Keratinocyte (primary cell): Measurements from ENCODE around the gene SSMEM1. TPM values are rescaled to one million over a fixed set of nuclear protein-coding genes. Genes with fewer than 3 reads are reported as not detected.

Experiments used
- DNase-seq: peaks from one replicate; pipeline ENCODE4 v3.0.0-alpha.2; 2011; ENCODE audit warnings: low read depth, missing footprints, low spot score
- FAIRE-seq: peaks from 2 replicates; lab custom pipeline; 2011; peaks lifted over from hg19 to GRCh38; lab: Jason Lieb, UNC
- H2AFZ ChIP-seq: 2 replicates; pipeline ENCODE4 v1.6.0; 2012; ENCODE audit warnings: low read length, control low read depth, inconsistent platforms; ENCODE audit not compliant: control insufficient read depth
- H3K27ac ChIP-seq: 2 replicates; pipeline ENCODE4 v1.5.1; 2011; ENCODE audit warnings: low read length; ENCODE audit not compliant: control insufficient read depth, insufficient read depth
- H3K27me3 ChIP-seq: 3 replicates; pipeline ENCODE4 v1.6.0; 2011; ENCODE audit warnings: low read length; ENCODE audit not compliant: control insufficient read depth, insufficient read depth; ENCODE audit errors: extremely low read depth
- H3K36me3 ChIP-seq, 2 experiments: 2 replicates in 1 of 2; 3 replicates in 1 of 2; pipeline ENCODE4 v1.5.1; 2011; ENCODE audit warnings: low read length in 2 of 2, mild to moderate bottlenecking in 1 of 2; ENCODE audit not compliant: control insufficient read depth in 2 of 2, insufficient read depth in 2 of 2; ENCODE audit errors: extremely low read depth in 1 of 2
- H3K4me1 ChIP-seq: 3 replicates; pipeline ENCODE4 v1.5.1; 2011; ENCODE audit warnings: low read length; ENCODE audit not compliant: control insufficient read depth, insufficient read depth; ENCODE audit errors: extremely low read depth
- H3K4me2 ChIP-seq: 3 replicates; pipeline ENCODE4 v1.6.0; 2011; ENCODE audit warnings: low read depth, low read length; ENCODE audit not compliant: control insufficient read depth, insufficient read depth; ENCODE audit errors: extremely low read depth
- H3K4me3 ChIP-seq, 3 experiments: fragments of 200-600 bp in 1 of 3; sonication (generic) in 1 of 3; 2 replicates in 2 of 3; 3 replicates in 1 of 3; pipeline ENCODE4 v1.5.1; 2011 to 2016; ENCODE audit warnings: low read length in 3 of 3, mild to moderate bottlenecking in 3 of 3, control low read depth in 2 of 3, inconsistent platforms in 1 of 3, low read depth in 1 of 3, mixed read lengths in 1 of 3, mixed run types in 1 of 3, moderate library complexity in 1 of 3; ENCODE audit not compliant: control insufficient read depth in 2 of 3, insufficient read depth in 2 of 3; ENCODE audit errors: extremely low read depth in 1 of 3
- H3K79me2 ChIP-seq: 2 replicates; pipeline ENCODE4 v1.6.0; 2012; ENCODE audit warnings: low read length; ENCODE audit not compliant: control insufficient read depth, insufficient read depth
- H3K9ac ChIP-seq: 3 replicates; pipeline ENCODE4 v1.6.0; 2011; ENCODE audit warnings: low read length; ENCODE audit not compliant: control insufficient read depth, insufficient read depth; ENCODE audit errors: extremely low read depth
- H3K9me1 ChIP-seq: 3 replicates; pipeline ENCODE4 v1.6.0; 2011; ENCODE audit warnings: low read length; ENCODE audit not compliant: control insufficient read depth, insufficient read depth; ENCODE audit errors: extremely low read depth
- H3K9me3 ChIP-seq: 2 replicates; pipeline ENCODE4 v1.5.1; 2012; ENCODE audit warnings: low read depth, low read length; ENCODE audit not compliant: control insufficient read depth
- H4K20me1 ChIP-seq: 3 replicates; pipeline ENCODE4 v1.6.0; 2011; ENCODE audit warnings: low read length; ENCODE audit not compliant: control insufficient read depth, insufficient read depth; ENCODE audit errors: extremely low read depth
- EZH2 ChIP-seq: IDR thresholded peaks from one replicate; pipeline ENCODE4 v1.6.1; 2012; ENCODE audit warnings: inconsistent platforms, mild to moderate bottlenecking, low read length, moderate library complexity
- dilution Hi-C: fragments of 300-500 bp; cut with MboI; formaldehyde crosslinking; loops from one replicate; pipeline ENCODE4 v1.7.0; 2020; ENCODE audit warnings: low sequenced_read_pairs; ENCODE audit not compliant: extremely low pct_ligation_motif_present
- polyA plus RNA-seq, 5 experiments: library from polyadenylated mRNA; depleted of rRNA in 3 of 5; stranded (reverse) in 3 of 5; stranded (forward) in 1 of 5; unstranded in 1 of 5; fragments of >200 nt; gene quantifications; 1 replicate in 1 of 5; 2 replicates in 3 of 5; 3 replicates in 1 of 5; pipeline versions ENCODE4 v1.2.1 to v1.2.3, GENCODE V29; 2011 to 2012; ENCODE audit warnings: missing spikeins in 2 of 5, low read depth in 1 of 5, low replicate concordance in 1 of 5
- TF ChIP-seq, protein P1 (sequence below), 3 experiments: IDR thresholded peaks in 1 of 3; conservative IDR thresholded peaks in 1 of 3; optimal IDR thresholded peaks in 1 of 3; 2 replicates in 2 of 3; 3 replicates in 1 of 3; pipeline versions ENCODE3 to v1.5.1; 2011; ENCODE audit warnings: low read length in 3 of 3, mild to moderate bottlenecking in 3 of 3, moderate library complexity in 2 of 3, control low read depth in 1 of 3, inconsistent platforms in 1 of 3; ENCODE audit not compliant: insufficient read depth in 2 of 3; ENCODE audit errors: extremely low read depth in 1 of 3

The SSMEM1 gene
- polyA plus RNA-seq, 1 donor (not counting 4 experiments of a cell fraction or from before 2014, with no cell fraction given), result not detected

DNA sequence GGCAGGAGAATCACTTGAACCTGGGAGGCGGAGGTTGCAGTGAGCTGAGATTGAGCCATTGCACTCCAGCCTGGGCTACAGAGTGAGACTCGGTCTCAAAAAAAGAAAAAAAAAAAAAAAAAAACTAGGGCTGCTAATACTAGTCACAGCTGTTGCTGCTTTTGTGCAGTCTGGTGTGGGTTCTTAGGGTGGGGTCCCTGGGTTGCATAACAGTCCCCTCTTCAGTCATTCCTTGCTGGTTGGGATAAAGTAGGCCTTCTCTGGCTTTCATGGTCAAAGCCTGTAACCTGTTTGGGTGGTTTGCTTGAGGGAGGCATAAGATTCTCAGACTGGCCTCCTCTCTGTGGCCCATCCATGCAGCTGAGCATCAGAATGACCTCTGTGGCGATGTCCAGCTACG lies 14.1 kb downstream of the SSMEM1 start:
- no peak overlapping the region for H3K4me3 ChIP-seq
- dilution Hi-C loops, result no loop called here
- no peak for TF ChIP-seq EZH2
- TF ChIP-seq, protein P1, sequence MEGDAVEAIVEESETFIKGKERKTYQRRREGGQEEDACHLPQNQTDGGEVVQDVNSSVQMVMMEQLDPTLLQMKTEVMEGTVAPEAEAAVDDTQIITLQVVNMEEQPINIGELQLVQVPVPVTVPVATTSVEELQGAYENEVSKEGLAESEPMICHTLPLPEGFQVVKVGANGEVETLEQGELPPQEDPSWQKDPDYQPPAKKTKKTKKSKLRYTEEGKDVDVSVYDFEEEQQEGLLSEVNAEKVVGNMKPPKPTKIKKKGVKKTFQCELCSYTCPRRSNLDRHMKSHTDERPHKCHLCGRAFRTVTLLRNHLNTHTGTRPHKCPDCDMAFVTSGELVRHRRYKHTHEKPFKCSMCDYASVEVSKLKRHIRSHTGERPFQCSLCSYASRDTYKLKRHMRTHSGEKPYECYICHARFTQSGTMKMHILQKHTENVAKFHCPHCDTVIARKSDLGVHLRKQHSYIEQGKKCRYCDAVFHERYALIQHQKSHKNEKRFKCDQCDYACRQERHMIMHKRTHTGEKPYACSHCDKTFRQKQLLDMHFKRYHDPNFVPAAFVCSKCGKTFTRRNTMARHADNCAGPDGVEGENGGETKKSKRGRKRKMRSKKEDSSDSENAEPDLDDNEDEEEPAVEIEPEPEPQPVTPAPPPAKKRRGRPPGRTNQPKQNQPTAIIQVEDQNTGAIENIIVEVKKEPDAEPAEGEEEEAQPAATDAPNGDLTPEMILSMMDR (optimal IDR thresholded peaks at IDR 0.05 in 1 of 3, IDR thresholded peaks at IDR 0.05 in 1 of 3, conservative IDR thresholded peaks at IDR 0.05 in 1 of 3; ENCODE audit: extremely low read depth in 1 of 3, insufficient read depth in 2 of 3, low read length in 3 of 3), result no peak
- no peaks in the 10 kb centered on the region for H3K9me3 ChIP-seq
- H3K4me2 ChIP-seq, result no peak overlapping the region
- no peaks in the 10 kb centered on the region for H4K20me1 ChIP-seq
- no peaks in the 10 kb centered on the region for H3K36me3 ChIP-seq
- no peak for DNase-seq
- no peak overlapping the region for H3K27ac ChIP-seq
- no peak overlapping the region for H3K9ac ChIP-seq
- H2AFZ ChIP-seq, result no peak overlapping the region
- H3K27me3 ChIP-seq, result no peaks in the 10 kb centered on the region
- H3K9me1 ChIP-seq, result no peaks in the 10 kb centered on the region
- no peaks in the 10 kb centered on the region for H3K79me2 ChIP-seq
- no peaks in the 10 kb centered on the region for H3K4me1 ChIP-seq
- no peak for FAIRE-seq

DNA sequence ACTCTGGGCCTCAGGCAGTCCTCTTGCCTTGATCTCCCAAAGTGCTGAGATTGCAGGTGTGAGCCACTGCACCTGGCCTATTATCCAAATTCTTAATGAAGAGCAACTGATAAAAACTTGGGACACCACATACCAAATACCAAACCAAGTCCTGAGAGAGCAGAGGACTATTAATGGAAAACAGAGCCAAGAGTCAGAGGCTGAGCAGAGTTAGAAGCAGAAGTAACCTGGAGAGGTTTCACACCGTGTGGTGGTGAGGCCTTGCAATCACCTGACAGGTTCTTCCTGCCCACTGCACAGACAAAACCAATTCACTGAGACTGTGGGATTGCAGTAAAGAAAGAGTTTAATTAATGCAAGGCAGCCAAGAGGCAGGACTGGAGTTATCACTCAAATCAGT lies 16.0 kb downstream of the SSMEM1 start:
- H3K4me3 ChIP-seq, result no peak overlapping the region
- H3K27me3 ChIP-seq, result no peaks in the 10 kb centered on the region
- no peak for DNase-seq
- H3K27ac ChIP-seq, result no peak overlapping the region
- H3K4me1 ChIP-seq, result no peaks in the 10 kb centered on the region
- H3K79me2 ChIP-seq, result no peaks in the 10 kb centered on the region
- no peaks in the 10 kb centered on the region for H3K36me3 ChIP-seq
- H3K9ac ChIP-seq, result no peak overlapping the region
- H3K4me2 ChIP-seq, result no peak overlapping the region
- TF ChIP-seq, protein P1 (optimal IDR thresholded peaks at IDR 0.05 in 1 of 3, IDR thresholded peaks at IDR 0.05 in 1 of 3, conservative IDR thresholded peaks at IDR 0.05 in 1 of 3; ENCODE audit: extremely low read depth in 1 of 3, insufficient read depth in 2 of 3, low read length in 3 of 3), result no peak
- TF ChIP-seq EZH2, result no peak
- H3K9me1 ChIP-seq, result no peaks in the 10 kb centered on the region
- H3K9me3 ChIP-seq, result no peaks in the 10 kb centered on the region
- H2AFZ ChIP-seq, result no peak overlapping the region
- FAIRE-seq, result no peak
- dilution Hi-C loops, result no loop called here
- no peaks in the 10 kb centered on the region for H4K20me1 ChIP-seq
